GM13976 (cell line): Measurements from ENCODE around the gene KCP.
A peak's percentile ranks its signal among the peaks of the same experiment; 100 is the strongest.

Source experiments
- DNase-seq: peaks from one replicate; pipeline ENCODE4 v3.0.0; 2012; ENCODE audit warnings: low spot score
- CTCF ChIP-seq: IDR thresholded peaks from 2 replicates; pipeline ENCODE4 v1.5.1; 2012; ENCODE audit warnings: borderline replicate concordance, mild to moderate bottlenecking; ENCODE audit not compliant: insufficient read depth; ENCODE audit errors: extremely low read depth, missing control alignments, control extremely low read depth
- in situ Hi-C: fragments of 300-500 bp; cut with MboI; formaldehyde crosslinking; loops from one replicate; pipeline ENCODE4 v1.12.0; 2022; ENCODE audit warnings: low sequenced_read_pairs, mixed read lengths, inconsistent platforms; ENCODE audit not compliant: unreplicated experiment

Gene KCP

GRCh38 chr7:128948976-128949760 lies 38.7 kb upstream of the KCP start:
- no peak for DNase-seq
- TF ChIP-seq CTCF = no peak
- in situ Hi-C loops = no loop called here

- no peak for TF ChIP-seq CTCF
- in situ Hi-C loops = no loop called here
- no peak for DNase-seq
These were observed 37.9 kb upstream of the KCP start for GRCh38 chr7:128948312-128948973.

GRCh38 chr7:128947854-128948253 lies 37.3 kb upstream of the KCP start:
- in situ Hi-C loops = no loop called here
- no peak for TF ChIP-seq CTCF
- no peak for DNase-seq

- TF ChIP-seq CTCF = peak; percentile 41
- no peak for DNase-seq
- in situ Hi-C loops = no loop called here
These were observed 36.7 kb upstream of the KCP start for GRCh38 chr7:128946936-128947830.

GRCh38 chr7:128945668-128946366 lies 35.3 kb upstream of the KCP start:
- no peak for DNase-seq
- TF ChIP-seq CTCF = no peak
- in situ Hi-C loops = no loop called here
